Stromal cell of bone marrow (primary cell): ENCODE measurements around the gene TNRC6C.
A peak's percentile ranks its signal among the peaks of the same experiment; 100 is the strongest.

Experiments
- DNase-seq: peaks from one replicate; pipeline ENCODE4 v3.0.0-alpha.2; 2012; ENCODE audit warnings: low read depth

Gene TNRC6C, protein sequence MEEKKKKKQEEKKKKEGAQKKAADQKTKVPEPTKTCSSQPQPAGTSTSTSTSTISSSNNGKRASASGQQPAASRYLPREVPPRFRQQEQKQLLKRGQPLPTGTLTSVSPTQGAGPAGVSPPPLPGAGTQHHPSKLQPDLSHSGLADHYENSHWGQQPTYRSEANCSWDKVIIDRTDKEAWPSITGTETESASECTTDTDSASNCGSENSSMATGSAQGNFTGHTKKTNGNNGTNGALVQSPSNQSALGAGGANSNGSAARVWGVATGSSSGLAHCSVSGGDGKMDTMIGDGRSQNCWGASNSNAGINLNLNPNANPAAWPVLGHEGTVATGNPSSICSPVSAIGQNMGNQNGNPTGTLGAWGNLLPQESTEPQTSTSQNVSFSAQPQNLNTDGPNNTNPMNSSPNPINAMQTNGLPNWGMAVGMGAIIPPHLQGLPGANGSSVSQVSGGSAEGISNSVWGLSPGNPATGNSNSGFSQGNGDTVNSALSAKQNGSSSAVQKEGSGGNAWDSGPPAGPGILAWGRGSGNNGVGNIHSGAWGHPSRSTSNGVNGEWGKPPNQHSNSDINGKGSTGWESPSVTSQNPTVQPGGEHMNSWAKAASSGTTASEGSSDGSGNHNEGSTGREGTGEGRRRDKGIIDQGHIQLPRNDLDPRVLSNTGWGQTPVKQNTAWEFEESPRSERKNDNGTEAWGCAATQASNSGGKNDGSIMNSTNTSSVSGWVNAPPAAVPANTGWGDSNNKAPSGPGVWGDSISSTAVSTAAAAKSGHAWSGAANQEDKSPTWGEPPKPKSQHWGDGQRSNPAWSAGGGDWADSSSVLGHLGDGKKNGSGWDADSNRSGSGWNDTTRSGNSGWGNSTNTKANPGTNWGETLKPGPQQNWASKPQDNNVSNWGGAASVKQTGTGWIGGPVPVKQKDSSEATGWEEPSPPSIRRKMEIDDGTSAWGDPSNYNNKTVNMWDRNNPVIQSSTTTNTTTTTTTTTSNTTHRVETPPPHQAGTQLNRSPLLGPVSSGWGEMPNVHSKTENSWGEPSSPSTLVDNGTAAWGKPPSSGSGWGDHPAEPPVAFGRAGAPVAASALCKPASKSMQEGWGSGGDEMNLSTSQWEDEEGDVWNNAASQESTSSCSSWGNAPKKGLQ (N-terminal part only)

DNA sequence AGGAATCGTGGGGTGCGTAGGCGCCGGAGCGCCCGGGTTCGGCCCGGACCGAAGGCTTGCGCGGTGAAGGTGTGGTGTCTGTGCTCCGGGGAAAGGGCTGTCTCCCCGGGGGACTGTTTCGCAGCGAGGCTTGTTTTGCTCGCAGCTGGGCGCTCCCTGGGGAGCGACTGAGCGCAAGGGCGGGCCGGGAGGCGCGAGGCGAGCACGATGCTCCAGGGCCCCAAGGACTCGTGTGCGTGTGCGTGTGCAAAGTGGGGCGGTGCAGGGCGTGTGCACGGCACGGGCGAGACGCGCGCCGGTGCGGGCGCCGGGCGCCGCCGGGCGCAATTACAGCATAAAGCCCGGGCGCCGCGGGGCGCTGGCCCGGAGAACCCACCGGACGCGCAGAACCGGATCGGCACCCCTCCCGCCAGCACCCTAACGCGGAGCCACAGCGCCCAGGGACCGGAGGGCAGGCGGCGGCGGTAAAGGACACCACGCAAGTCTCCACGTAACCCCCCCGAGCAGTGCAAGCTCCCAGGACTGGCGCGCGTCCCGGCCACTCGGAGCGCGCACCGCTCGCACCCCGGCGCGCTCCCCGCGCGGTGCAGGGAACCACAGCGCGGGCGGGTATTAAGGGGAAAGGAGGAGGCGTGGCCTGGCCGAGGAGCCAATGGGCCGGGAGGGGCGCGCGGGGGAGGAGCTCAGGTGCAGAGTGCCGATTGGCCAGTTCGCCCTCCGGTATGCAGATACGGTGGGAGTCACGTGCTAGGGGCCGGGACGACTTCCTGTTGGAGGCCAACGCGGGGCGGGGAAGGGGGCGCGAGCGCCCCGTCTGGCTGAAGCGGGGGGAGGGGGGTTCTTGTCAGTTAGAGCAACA, at the start of gene TNRC6C:
TSS of gene TNRC6C (plus strand) at position 847 of the 859 bp plus-strand sequence. CDS start 45,504 bp downstream, outside the sequence.
- DNase-seq, result peak; percentile 97

DNA sequence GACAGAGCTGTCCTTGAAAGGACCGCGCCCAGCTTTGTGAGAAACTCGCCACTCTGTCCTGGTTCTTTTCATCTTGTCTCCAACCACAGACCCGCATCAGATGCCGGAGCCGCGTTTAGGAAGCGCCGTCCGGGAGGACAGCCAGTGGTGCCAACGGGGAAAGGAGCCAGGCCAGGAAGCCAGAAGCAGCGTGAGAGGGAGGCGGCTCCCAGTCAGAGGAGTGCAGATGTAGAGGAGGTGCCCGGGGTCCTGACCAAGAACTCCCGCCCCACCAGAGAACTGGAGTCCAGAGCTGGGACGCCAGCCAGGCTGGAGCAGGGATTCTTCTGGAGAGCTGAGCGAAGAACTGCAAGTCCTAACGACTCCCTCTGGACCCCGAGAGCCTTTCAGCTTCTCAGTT, 49.3 kb upstream of the TNRC6C start:
- no peak for DNase-seq

DNA sequence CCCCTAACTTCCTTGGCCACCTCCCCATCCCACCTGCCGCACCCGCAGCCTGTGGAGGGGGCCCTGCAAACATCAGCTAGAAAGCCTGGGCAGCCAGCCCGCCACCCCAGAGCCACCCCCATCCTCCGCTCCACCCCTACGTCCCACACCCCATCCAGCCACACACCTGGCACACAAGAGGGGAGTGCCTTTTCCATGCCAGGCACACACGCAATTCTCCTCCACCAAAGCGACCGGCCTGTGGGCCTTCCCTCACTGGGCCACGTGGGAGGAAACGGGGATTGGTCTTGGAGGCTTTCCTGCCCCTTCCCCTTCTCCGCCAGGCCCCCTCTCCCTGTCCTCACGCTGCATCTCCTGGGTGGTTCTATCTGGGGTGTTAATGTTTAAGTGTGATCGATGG, 48.7 kb upstream of the TNRC6C start:
- no peak for DNase-seq

DNA sequence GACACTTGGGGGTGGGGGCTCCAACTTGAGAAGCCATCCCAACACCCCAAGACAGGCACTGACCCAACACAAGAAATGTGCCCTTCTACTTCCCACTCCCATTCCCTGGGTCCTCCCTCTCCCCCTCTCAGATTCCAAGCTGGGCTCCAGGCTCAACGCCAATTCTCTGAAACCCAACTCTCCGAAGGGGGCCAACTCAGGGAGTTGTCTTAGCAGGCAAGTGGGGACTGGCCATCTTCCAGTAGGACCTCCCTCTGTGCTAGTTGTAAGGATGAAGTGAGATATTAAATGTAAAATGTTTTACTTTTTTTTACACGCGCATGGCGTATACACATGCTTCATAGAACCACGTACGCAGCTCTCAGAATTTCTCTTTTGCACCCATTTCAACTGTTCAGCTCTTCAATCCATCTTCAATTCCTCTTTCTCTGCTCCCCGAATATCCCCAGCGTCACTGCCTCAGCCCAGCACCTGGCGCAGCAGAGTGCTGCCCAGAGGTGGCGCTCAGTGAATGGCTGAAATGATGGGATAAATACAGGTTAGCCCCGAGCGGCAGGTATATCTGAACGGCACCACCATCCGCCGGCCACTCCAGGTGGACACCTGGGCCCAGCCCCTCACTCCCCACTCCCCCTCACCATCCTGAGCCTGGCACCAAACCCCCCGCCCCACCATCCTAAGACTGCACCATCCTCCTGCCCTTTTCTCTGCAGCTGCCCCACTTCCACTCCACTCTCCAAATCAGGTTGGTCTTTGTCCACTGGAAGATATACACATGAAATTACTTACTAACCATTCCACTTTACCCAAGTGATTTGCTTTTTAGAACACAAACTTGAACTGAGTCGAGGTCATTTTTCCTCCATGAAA, 43.9 kb upstream of the TNRC6C start:
- no peak for DNase-seq

DNA sequence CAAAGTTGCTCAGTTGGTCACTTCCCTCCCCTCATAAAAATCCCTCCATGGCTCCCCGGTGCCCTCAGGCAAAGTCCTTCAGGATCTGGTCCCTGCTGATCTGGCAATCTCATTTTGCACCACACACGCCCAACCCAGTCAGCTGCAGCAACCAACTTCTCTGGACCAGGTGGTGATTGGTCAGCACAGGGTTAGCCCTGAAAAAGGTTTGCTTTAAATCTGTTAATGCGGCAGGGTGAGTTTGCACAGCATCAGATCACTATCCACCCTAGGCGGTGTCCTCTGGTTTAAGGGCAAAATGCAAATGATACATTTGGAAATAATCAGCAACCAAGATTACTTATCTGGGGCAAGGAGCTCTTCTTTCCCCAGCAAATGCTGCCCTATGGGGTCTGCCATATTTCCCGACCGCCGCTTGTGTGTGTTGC, 42.9 kb upstream of the TNRC6C start:
- no peak for DNase-seq

DNA sequence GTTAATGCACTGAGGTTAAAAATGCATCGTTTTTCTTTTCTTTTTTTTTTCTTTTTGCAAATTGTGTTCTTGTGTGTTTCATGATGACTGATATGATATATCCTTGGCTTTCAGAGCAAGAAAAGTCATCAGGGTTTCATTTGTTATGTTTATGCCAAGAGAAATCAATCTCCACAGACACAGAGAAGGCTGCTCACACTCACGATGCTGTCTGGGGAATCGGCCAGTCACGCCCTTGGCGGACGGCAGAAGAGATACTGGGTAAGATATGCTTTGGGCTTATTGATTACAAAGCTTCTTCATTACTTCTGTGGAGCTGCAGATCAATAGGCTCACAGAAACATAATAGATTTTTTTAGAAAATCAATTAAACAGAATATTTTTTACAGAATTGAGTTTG, 42.2 kb upstream of the TNRC6C start:
- no peak for DNase-seq

DNA sequence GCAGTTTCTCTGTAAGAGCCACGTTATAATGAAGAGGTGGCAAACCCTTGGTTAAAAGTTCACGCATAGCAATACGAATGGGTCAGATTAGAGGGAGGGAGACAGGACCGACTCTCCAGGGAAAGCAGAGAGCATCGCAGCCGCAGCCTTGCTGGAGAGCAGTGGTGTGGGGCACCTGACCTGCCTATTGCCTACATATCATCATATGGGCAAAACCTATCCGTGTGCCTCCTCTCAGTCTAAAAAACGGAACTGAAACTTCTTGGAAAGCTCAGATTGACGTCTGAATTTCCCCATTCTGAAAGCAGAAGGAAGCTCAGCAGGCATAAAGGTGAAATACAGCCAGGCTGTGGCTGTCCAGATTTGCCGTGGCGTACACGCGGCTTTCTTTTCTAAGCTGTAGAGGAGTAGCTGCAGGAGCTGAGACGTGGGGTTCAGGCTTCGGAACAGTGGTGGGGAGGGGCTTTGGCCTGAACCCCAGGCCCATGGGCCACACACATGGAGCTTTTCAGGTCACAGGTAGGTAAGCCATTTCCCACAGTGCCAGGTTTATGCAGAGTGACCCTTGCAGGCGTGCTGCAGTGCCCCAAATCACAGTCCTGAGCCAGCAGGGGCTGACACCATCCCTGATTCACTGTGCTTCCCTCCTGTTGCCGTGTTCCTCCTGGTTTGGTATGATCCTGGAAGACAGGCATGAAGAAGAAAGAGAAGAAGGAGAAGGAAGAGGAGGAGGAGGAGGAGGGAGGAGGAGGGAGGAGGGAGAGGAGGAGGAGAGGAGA, 41.6 kb upstream of the TNRC6C start:
- no peak for DNase-seq

DNA sequence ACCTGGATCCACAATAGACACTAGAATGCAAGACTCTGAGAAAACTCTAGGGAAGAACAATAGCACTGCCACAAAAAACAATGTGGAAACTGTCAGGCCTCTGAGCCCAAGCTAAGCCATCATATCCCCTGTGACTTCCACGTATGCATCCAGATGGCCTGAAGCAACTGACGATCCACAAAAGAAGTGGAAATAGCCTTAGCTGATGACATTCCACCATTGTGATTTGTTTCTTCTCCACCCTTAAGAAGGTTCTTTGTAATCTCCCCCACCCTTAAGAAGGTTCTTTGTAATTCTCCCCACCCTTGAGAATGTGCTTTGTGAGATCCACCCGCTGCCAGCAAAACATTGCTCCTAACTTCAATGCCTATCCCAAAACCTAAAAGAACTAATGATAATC, 39.2 kb upstream of the TNRC6C start:
- DNase-seq, result no peak

DNA sequence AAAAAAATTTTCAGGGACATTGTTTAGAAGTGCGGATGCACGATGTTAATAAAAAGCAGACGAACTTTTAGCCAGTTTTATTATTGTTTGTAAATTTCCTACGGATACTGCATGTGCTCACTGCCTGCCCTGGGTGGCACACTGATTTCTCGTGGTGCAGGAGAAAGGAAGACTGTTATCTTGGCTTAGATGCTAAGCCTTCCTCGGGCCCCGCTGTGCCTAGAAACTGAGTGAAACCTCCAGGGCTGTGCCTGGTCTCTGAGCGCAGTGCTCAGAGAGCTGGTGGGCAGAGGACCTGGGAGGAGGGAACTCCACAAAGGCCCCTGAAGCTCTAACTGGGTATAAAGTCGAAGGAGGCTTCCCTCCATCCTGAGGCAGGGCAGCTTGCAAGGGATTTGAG, 35.4 kb upstream of the TNRC6C start:
- DNase-seq, result no peak

DNA sequence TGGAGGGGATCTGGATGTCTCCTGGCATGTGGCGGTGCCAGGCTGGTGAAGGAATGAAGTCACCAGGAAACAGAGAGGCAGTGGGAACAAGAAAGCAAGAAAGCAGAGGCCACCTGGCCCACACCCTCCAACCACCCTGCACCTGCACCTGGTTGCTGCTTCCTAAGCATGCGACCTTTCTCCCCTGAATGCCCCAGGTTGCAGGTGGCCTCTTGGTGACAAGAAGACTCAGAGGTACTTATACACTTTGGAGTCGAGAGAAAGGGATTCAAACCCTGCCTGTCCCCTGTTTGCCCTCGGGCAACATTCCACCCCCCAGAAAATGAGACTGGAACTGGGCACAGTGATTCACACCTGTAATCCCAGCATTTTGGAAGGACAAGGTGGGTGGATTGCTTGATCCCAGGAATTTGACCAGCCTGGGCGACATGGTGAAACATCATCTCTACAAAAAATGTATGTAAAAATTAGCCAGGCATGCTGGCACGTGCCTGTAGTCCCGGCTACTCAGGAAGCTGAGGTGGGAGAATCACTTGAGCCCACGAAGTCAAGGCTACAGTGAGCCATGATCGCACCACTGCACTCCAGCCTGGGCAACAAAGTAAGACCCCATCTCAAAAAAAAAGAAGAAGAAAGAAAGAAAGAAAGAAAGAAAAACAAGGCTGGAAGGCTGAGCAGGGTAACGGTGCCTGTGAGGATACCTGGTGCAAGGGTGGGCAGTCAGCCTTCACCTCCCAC, 34.6 kb upstream of the TNRC6C start:
- no peak for DNase-seq

DNA sequence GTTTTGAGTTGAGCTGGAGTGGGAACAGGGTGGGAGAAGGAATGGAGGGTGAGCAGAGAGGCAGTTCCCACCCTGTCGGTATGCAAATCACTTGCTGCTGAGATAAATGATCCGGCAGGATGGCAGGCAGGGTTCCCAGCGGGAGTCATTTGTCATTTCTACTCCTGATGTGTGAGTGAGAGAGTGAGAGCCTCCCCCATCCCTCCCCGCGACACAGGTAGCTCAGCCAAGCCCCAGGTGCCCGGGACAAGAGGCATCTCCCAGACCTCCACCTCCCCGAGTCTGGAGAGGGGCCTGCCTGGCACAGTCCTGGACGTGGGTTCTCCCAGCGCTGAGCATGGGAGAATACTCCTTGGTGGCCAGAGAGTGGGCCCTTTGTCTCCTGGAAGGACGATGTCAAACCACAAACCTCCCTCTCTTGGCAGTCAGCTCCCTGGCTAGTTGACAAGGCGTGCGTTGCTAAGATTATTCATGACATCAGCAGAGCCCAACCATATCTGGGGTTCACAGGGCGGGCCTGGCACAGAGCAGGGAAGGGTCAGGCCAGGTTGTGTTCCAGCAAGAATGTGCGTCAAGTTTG, 33.7 kb upstream of the TNRC6C start:
- peak; percentile 31 for DNase-seq

DNA sequence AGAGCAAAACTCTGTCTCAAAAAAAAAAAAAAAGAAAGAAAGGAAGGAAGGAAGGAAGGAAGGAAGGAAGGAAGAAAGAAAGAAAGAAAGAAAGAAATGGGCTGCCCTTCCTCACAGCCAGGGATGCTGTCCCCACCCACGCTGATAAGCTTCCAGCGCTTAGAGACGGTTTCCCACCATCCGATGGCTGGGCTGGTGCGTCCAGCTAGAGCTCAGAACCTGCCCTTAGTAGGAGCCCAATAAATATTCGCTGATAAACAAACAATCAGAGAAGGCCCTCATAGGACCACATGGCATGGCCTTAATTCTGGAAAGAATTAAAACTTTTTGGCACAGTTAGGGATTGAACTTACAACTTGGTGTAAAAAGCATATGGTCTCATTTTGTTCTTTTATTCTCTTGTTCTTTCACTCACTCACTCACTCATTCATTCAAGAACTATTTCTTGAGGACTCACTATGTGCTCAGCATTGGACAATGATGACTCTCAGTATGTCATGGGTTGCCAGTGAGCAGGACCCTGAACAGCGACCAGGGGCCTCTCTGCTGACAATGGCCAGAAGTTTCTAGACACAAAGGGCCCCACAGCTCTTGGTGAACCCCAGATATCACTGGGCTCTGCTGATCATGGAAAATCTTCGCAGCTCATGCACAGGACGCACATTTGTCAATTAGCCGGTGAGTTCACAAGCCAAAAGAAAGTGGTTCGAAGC, 32.5 kb upstream of the TNRC6C start:
- DNase-seq, result no peak

DNA sequence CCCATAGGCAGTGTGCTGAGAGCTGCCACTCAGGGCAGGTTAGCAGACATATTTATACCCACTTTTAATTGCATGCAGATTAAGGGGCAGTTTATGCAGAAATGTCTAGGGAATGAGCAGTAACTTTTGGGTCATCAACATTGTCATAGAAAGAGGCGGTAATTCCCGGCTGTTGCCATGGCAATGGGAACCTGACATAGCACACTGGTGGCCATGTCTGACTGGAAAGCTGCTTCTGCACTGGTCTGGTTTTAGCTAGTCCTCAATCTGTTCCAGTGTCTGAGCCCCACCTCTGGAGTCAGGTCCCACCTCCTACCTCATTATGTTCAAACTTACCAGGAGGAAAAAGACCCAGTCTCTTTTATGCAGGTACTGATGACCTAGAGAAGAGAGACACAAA, 31.5 kb upstream of the TNRC6C start:
- no peak for DNase-seq

DNA sequence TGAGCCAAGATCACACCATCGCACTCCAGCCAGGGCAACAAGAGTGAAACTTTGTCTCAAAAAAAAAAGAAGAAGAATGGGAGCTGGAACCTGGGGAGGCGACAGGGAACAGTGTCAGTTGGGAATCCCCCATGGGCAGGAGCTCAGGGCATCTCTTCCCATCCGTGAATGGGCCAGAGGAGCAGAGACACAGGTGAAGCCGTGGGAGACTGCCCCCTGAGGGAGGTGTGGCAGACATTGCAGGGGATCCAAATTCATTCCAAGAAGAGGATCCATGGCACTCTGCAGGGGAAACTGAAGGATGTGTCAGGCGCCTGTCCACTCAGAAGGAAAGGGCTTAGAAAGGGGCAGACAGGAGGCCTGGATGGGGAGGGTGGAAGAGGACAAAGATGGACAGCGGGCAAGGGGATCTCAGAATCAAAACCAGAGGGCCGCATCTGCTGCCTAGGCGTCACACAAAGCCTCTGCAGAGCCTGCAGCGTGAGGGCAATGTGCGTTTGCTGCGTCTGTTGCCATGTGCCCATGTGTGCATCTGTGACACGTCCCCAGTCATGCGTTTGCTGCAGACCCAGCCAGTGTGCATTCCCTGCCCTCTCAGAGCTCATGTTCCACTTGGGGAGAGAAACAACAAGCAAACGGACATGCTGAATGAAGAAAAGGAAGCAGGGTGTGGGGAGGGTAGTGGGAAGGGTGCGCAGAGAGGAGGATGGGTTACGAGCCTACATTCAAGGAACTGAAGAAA, 30.6 kb upstream of the TNRC6C start:
- no peak for DNase-seq

DNA sequence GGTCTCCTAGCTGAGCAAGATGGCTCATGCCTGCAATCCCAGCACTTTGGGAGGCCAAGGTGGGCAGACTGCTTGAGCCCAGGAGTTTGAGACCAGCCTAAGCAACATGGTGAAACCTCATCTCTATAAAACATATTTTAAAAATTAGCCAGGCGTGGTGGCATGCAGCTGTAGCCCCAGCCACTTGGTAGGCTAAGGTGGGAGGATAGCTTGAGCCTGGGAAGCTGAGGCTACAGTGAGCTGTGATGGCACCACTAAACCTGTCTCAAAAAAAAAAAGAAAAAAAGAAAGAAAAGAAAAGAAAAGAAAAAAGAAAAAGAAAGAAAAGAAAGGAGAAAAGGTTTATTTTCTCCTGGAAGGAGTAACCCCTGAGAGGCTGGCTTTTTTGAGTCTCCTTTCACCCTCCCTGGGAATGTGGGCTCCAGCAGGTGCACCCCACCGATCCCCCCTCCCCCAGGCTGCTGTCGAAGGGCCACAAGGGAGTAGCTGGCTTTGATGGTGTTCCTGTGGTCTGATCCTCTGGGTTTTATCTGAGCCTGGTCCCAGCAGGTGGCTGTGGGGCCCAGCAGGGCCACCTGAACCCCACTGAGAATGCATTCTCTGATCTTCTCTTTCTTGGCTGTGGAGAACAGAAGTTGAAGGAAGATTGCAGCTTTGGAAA, 29.9 kb upstream of the TNRC6C start:
- no peak for DNase-seq

DNA sequence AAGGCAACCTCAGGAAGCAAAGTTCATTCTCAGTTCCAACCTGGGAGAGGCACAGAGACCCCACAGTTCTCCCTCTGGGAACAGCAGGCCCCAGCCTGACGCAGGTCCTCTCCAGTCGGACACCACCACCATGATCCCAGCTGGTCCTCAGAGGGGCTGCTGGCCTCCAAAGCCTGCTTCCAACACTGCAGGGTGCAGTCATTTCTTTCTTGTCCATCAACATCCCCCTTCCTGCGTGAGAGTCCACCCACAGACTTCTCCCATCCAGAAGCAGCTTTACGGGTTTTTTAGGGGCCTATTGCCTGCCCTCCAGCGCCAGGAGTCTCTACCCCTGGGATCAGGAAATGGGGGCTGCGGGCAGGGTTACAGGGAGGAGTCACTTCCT, 29.3 kb upstream of the TNRC6C start:
- no peak for DNase-seq

DNA sequence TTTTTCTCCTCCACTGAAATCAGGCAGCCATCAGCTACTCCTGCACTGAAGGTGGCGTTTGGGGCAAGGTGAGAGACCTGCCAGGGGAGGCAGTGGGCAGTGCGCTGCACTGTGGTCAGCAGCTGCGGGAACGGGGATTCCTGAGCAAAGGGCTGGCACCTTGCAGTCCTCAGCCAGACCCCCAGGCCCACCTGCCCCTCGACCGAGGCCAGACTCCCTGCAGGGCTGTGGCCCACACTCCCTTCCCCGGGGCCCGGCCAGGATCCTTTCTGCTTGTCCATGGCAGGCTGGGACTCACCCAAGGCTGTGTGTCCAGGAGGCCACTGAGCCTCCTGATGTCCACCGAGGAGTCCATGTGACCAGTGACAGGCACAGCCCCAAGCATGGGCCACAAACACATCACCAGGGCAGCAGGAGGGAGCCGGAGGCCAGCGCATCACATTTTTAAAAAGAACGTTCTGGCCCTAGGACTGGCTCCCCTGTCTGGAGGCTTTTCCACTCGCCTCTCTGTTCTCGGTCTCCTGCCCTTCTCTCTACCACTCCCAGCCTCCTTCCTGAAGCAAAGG, 28.5 kb upstream of the TNRC6C start:
- DNase-seq, result no peak
